GM18907 (cell line): Measurements from ENCODE around the gene PPM1N.

Experiments
- ATAC-seq: cut with Tn5 transposase; IDR thresholded peaks from one replicate; pipeline ENCODE4 v1.9.1; 2021; ENCODE audit warnings: mild to moderate bottlenecking, moderate library complexity; ENCODE audit not compliant: unreplicated experiment

Gene PPM1N

DNA sequence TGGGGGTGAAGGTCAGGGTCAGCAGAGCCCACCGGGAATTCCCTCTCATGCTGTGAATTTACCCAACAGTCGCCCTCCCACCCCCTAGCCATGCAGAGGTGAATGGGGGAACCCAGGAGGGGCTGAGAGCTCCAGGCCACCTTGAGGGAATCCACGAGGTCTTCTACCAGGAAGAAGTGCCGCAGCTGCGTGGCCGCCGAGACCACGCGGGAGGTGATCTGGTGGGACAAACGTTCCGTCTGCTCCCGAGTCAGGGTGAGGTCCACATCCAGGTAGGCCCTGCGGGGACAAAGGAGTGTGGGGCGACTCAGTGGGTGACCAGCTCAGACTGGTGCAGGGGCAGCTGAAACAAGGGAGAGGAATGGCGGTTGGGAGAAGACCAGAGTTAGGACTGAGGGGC lies 9.5 kb upstream of the PPM1N start:
- ATAC-seq, result no peak

DNA sequence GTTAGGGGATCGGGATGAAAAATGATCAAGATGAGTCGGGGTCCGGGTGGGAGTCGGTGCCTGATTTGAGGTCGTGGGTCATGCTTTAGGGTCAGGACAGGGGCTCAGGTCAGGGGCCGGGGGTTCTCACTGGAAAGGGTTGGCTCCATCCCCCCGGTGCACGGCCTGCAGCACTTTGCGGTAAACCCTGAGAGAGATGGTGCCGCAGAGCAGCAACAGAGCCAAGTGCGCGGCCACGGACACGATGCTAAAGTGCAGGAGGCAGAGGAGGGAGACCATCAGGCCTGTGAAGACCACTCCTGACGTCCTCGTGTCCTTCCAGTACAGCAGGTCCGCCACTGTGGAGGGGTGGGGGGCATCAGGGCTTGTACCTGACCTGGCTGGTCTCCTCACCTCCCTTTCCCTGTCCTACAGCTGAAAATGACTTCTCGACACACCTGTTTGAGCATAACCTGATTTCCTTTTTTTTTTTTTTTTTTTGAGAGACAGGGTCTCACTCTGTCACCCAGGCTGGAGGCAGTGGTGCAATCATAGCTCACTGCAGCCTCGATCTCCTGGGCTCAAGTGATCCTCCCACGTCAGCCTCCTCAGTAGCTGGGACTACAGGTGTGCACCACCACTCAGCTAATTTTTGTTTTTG lies 8.9 kb upstream of the PPM1N start:
- ATAC-seq, result no peak

- no peak for ATAC-seq
These were observed 6.1 kb upstream of the PPM1N start for GRCh38 chr19:45492137-45492626.

DNA sequence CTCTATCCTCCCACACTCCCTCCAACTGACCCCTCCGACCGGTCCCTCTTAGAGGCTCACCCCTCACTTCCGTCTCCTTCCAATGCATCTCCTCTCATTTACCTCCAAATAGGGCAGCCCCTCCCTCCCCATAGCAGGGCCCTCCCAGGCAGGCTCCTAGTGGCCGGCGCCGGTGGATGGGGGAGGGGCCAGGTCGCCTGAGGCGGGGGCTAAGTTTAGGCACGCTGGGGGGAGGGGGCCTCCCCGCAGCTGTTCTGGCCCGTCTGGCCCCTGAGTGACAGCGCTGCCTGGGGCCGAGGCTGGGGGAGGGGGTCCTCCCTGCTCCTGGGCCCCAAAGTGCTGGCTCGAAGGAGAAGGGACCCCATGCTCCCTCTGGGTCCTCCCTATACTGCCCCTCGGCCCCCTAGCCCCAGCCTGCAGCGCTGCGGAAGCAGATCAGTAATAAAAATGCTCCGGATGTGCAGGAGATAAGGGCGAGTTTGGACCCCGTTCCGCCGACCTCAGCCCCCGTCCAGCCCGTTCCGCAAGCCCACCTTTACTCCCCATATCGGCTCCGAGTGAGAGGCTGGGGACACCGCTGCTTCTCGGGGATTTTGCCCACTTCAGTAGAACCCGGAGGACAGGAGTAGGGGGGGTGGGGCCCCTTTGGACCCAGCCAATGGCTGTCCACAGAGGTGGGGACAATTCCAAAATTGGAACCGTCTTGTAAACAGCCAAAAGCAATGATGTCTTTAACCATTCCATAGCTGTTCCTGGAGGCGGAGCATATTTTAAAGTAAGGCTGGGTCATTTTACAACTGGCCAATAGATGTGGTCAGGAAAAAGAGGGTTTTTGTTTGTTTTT lies 5.4 kb upstream of the PPM1N start:
- ATAC-seq, result no peak

- no peak for ATAC-seq
These were observed 3.9 kb upstream of the PPM1N start for GRCh38 chr19:45494261-45494916.

DNA sequence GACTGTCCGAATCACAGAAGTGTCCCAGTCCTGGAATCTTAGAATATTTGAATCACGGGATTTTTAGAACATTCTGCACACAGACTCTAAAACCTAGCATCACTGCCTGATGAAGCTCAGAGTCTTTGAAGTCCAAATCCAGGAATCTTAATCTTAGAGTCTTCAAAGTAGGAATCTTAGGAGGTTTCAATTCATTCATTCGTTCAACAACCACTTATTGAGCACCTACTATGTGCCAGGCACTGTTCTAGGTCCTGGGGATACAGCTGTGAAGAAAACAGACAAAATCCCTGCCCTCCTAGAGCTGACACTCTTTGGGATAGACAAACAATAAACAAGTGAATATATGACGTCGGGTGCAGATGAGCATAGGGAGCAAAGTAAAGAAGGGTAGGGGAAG lies 3.1 kb upstream of the PPM1N start:
- no peak for ATAC-seq

- peak; percentile 15 for ATAC-seq
These were observed 1.8 kb upstream of the PPM1N start for GRCh38 chr19:45496349-45496953.

- no peak for ATAC-seq
These were observed 452 bp upstream of the PPM1N start for GRCh38 chr19:45497791-45498190.

DNA sequence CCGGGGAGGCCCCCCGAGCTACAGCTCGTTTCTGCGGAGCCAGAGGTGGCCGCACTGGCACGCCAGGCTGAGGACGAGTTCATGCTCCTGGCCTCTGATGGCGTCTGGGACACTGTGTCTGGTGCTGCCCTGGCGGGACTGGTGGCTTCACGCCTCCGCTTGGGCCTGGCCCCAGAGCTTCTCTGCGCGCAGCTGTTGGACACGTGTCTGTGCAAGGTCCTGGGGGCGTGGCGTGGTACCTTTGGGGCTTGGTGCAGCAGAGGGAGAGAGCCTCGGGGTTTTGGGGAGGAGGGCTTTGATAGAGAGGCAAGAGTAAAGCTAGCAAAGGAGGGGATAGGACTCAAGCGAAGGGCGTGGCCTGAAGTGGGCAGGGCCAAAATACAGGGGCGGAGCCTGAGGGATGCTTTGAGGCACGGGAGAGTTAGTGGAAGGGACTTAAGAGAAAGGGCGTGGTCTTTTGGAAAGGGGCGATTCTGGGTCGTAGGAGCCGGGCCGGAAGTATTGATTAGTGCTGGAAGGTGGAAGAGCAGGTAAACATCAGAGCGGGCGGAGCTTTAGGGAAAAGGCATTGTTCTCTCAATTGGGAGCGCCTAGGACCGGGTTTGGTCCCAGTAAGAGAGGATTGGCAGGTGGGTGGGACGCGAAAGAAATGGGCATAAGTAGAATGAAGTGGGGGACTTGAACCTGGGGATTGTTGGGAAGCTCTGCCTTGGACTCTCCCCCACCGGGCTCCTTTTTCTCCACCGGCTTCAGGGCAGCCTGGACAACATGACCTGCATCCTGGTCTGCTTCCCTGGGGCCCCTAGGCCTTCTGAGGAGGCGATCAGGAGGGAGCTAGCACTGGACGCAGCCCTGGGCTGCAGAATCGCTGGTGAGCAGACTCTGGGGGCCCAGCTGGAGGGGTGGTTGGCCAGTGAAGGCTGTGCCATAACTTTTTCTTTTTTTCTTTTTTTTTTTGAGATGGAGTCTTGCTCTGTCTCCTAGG lies 1.2 kb downstream of the PPM1N start:
- no peak for ATAC-seq

DNA sequence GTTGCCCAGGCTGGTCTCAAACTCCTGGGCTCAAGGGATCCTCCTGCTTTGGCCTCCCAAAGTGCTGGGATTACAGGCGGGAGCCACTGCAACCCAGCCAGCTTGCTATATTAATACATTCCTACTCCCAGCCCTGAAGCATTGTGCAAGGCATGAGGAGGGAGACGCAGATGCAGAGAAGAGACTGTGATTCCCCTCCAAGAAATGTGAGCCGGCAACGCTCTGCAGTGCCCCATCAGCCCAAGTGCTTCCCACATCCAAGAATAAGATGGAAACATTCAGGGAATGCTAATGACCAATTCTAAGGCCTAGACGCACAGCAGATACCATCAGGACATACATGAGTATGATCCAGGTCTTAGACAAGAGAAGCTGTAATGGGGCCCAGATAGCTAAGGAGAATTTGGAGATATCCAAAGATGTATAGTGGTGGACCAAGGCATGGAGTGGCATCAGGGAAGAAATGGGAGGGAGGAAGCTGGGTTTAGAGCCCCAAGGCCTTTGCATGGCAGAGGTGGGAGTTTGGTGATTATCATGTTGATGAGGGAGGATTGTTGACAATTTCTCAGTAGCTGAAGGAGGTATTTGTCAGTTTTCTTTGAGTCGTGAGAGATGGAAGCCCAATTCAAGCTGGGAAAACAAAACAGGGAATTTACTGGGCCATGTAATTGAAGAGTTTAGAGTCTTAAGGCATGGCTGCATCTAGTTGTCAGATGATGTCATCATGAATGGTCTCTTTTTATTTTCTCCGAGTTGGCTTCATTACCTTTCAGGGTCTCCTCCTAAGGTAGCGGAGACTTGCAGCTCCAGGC lies 2.9 kb downstream of the PPM1N start:
- ATAC-seq, result no peak

- no peak for ATAC-seq
These were observed 3.4 kb downstream of the PPM1N start for GRCh38 chr19:45501730-45502014.

GRCh38 chr19:45502111-45502510 lies 3.9 kb downstream of the PPM1N start:
- ATAC-seq, result no peak

DNA sequence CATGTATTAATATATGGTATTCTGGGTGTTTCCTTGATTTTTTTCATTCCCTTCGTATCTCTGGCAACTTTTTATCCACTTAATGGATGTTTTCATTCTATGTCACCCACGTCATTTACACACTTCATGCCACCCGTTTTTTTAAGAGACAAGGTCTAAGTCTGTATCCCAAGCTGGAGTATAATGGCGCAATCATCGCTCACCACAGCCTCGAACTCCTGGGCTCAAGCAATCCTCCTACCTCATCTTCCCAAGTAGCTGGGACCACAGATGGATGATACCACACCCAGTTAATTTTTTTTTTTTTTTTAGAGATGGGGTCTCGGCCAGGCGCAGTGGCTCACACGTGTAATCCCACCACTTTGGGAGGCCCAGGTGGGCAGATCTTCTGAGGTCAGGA lies 5.7 kb downstream of the PPM1N start:
- no peak for ATAC-seq

- no peak for ATAC-seq
These were observed 7.1 kb downstream of the PPM1N start for GRCh38 chr19:45505151-45505995.

- ATAC-seq, result no peak
These were observed 7.7 kb downstream of the PPM1N start for GRCh38 chr19:45505996-45506245.

DNA sequence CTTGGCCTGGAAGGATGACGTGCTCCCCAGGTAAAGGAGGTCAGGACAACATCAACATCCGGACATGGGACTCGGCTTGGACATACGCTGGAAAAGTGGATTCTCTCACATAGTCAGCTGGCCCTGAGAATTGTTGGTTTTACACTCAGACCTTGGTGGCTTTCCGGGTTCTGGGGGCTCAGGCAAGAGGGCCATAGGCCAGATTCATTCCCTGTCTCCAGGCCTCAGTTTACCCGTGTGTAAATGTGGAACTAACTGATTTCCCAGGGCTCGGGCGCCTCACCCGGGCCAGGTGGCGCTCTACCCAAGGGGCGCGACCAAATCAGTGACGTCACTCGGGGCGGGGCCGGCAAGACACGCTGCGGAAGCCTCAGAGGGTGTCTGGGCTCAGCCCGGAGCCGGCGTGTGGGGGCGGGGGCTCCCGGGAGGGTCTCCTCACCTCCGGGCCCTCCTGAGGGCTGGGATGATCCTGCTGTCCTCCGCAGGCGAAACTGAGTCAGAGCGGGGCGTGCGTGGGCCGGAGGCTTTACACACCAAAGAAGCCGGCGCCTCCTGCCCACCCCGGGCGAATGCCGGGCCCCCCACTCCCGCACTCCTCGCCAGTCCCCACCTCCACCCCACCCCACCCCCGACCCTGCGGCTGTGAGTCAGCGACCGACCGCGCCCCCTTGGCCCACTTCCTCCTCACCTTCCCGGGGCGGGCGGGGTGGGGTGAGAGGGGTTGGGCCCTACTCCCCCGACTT lies 8.2 kb downstream of the PPM1N start:
- peak; percentile 56 for ATAC-seq

DNA sequence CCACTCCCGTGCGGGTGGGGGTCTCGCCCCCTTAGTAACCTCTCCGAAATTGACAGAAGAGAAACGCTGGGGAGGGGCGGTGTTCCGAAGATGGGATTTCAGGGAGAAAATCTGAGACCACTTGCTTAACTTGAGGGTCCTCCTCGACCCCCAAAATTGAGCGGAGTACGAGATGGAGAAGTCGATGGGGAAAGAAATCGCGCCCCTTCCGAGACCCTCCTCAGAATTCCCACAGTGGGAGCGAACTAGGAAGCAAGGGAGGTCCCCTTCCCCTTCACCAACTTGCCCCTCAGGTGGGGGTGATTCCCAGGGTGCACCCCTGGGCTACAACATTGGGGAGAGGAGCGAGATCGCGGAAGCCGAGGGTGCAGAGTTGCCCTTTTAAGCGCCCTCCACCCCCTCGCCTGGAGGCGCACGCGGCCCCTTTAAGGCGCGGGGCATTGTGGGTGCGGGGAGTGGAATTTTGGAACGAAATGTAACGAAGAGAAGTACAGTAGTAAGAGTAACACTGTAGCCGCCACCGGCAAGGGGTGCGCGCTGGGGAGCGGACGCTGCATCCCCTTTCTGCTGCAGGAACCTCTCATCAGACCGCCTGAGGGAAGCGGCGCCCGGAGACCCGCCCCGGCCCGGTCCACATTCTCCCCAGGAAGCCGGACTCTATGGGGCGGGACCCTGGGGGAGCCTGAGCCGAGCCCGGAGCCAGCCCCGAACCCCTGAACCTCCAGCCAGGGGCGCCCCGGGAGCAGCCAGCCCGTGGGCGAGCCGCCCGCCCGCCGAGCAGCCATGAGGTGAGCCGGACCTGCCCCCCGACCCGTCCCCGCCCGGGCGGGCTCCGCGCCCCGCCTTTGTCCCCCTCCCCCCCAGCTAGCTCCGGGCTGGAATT lies 9.0 kb downstream of the PPM1N start, which contains the start of gene VASP:
VASP (plus strand) TSS at position 491 of the 883 bp plus-strand sequence; CDS start at position 784, 293 bp downstream.
- peak; percentile 55 for ATAC-seq
